ENCODE results near the gene TUT7.

Gene TUT7

DNA sequence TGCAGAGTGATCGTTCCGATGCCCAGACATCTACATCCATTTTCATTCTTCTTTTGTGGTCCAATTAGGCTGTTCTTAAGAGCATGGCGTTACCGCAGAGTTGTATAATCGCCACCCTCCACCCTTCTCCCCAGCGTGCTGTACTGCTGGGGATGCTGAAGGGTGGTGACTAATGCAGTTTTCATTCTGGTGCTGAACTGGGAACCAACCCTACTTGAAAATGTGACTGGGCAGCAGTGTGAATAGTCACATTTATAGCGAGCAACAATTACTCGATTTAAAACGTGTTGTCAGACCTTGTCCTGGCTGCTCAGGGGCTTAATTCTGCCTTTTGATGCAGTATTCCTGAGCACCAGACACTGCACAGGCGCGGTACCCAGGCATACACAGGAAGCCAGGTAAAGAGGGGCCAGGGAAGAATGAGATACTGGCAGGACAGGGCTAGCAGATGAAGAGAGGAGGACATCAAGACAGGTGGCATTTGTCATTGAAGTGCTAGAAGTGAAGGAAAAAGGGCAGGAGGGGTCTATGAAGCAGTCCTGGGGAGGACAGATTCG, 71.2 kb downstream of the TUT7 start:
- Histone ChIP-seq H3K36me3 (ENCODE audit: control insufficient read depth, insufficient read depth, low read length) (no peaks in the 10 kb centered on the region), H3K4me3 (replicated peaks; ENCODE audit: low read depth, low read length) (peak overlapping the region; percentile 89), H3K27me3 (replicated peaks; ENCODE audit: control insufficient read depth, insufficient read depth, low read length) (no peaks in the 10 kb centered on the region)
- no peak for DNase-seq (ENCODE audit: extremely low read depth, insufficient read length)
- TF ChIP-seq, protein P1, sequence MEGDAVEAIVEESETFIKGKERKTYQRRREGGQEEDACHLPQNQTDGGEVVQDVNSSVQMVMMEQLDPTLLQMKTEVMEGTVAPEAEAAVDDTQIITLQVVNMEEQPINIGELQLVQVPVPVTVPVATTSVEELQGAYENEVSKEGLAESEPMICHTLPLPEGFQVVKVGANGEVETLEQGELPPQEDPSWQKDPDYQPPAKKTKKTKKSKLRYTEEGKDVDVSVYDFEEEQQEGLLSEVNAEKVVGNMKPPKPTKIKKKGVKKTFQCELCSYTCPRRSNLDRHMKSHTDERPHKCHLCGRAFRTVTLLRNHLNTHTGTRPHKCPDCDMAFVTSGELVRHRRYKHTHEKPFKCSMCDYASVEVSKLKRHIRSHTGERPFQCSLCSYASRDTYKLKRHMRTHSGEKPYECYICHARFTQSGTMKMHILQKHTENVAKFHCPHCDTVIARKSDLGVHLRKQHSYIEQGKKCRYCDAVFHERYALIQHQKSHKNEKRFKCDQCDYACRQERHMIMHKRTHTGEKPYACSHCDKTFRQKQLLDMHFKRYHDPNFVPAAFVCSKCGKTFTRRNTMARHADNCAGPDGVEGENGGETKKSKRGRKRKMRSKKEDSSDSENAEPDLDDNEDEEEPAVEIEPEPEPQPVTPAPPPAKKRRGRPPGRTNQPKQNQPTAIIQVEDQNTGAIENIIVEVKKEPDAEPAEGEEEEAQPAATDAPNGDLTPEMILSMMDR (IDR thresholded peaks at IDR 0.05; ENCODE audit: insufficient read depth, low read length, poor library complexity, severe bottlenecking), result no peak

DNA sequence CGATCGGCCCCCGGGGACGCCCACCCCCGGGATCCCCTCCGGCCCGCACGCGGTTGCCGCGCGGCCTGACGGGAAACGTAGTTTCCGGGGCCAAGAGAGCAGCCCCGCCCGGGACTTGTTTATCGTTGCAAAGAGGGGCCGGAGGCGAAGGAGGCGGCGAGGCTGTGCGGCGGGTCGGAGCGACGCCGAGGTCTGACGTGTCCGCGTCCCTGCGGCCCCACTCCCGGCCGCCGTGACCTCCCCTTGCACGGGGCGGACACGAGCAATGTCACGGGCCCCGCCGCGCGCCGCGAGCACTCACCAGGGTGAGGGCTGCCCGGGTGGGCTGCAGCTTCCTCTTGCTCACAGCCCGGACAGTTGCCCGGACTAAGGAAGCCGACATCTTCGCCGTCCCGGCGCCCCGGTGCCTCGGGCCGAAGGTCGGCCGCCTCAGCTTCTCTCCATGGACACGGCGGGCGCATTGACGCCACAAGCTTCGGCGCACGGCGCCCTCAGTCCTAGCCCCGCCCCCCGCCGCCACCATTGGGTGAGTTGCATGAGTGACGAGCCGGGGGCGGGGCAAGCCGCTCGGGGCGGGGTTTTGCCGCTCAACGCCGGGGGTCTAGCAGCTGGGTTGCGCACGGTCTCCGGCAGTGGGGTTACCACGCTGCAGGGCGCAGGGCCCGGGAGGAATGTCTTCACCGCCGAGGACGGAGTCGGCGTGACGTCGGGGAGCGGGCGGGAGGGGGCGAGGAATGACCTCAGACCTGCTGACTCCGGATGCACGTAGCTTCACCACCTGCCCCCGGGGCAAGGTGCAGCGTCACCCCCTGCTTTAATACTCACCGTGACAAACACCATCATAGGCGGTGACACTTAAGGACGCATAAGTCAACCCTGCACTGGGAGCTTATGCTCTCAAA, 71.9 kb downstream of the TUT7 start, which contains the start of gene ISCA1:
TSS of gene ISCA1 (minus strand) at position 462 of the 902 bp plus-strand sequence. CDS start at position 382, 80 bp downstream.
- TF ChIP-seq, protein P1 (IDR thresholded peaks at IDR 0.05; ENCODE audit: insufficient read depth, low read length, poor library complexity, severe bottlenecking), result no peak
- Histone ChIP-seq H3K4me3 (replicated peaks; ENCODE audit: low read depth, low read length) (peak within 1 kb of the TSS; percentile 89), H3K36me3 (ENCODE audit: control insufficient read depth, insufficient read depth, low read length) (no peaks in the 10 kb centered on the region), H3K27me3 (replicated peaks; ENCODE audit: control insufficient read depth, insufficient read depth, low read length) (no peaks in the 10 kb centered on the region)
- DNase-seq (ENCODE audit: extremely low read depth, insufficient read length), result peak; percentile 95

DNA sequence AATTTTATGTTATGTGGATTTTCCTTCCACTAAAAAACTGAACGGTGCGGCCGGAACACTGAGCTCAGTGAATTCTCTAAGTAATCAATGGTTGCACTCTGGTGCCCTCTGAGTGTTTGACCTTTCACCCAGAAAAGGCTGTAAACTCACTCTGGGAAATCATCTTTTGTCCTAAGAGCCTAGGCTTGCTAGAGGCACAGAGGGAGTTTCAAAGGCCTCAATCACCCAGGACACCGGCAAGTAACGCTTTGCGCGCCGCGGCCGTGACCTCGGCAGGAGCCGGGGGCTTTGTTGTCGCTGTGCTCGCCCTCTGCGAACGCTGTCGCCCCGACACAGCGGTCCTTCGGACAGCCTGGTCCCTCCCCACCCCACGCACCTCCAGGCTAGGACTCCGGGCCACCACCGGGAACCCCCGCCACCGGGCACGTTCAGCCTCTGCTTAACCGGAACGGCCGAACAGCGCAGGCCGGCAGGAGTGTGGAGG, 72.6 kb downstream of the TUT7 start:
- DNase-seq (ENCODE audit: extremely low read depth, insufficient read length), result no peak
- TF ChIP-seq, protein P1 (IDR thresholded peaks at IDR 0.05; ENCODE audit: insufficient read depth, low read length, poor library complexity, severe bottlenecking), result no peak
- Histone ChIP-seq H3K36me3 (ENCODE audit: control insufficient read depth, insufficient read depth, low read length) (no peaks in the 10 kb centered on the region), H3K4me3 (replicated peaks; ENCODE audit: low read depth, low read length) (peak overlapping the region; percentile 89), H3K27me3 (replicated peaks; ENCODE audit: control insufficient read depth, insufficient read depth, low read length) (no peaks in the 10 kb centered on the region)

DNA sequence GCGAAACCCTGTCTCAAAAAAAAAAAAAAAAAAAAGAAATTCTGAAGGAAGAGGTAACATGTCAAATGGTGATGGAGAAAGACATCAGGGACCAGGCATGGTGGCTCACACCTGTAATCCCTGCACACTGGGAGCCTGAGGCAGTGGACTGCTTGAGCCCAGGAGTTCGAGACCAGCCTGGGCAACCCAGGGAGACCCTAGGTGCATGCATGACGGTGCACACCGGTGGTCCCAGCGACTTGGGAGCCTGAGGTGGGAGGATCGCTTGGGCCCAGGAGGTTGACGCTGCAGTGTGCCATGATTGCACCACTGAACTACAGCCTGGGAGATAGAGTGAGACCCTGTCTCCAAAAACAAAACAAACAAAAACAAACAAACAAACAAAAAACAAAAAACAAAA, 73.6 kb downstream of the TUT7 start:
- no peak for DNase-seq (ENCODE audit: extremely low read depth, insufficient read length)
- Histone ChIP-seq H3K27me3 (replicated peaks; ENCODE audit: control insufficient read depth, insufficient read depth, low read length) (no peaks in the 10 kb centered on the region), H3K36me3 (ENCODE audit: control insufficient read depth, insufficient read depth, low read length) (no peaks in the 10 kb centered on the region), H3K4me3 (replicated peaks; ENCODE audit: low read depth, low read length) (no peak overlapping the region)
- TF ChIP-seq, protein P1 (IDR thresholded peaks at IDR 0.05; ENCODE audit: insufficient read depth, low read length, poor library complexity, severe bottlenecking), result no peak

DNA sequence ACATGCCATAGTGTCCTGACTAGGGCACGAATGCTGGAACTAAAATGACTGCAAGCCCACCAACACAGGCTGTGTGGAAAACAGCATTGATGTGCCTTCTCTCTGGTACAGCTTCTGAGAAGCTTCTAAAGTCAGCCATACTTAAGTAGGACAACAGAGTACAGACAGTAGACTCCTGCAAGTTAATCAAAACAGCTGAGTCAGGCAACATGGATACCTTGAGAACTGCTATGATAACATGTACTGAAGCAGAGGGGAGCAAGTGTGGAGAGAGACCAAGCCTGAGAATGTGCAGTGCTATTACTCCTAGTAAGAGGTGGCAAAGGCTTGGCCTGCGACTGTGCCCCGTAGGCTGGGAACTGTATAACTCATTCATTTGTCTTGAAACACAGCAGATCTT, 74.4 kb downstream of the TUT7 start:
- H3K27me3 ChIP-seq (replicated peaks; ENCODE audit: control insufficient read depth, insufficient read depth, low read length), result no peaks in the 10 kb centered on the region
- TF ChIP-seq, protein P1 (IDR thresholded peaks at IDR 0.05; ENCODE audit: insufficient read depth, low read length, poor library complexity, severe bottlenecking), result no peak
- DNase-seq (ENCODE audit: extremely low read depth, insufficient read length), result no peak
- H3K4me3 ChIP-seq (replicated peaks; ENCODE audit: low read depth, low read length), result no peak overlapping the region
- H3K36me3 ChIP-seq (ENCODE audit: control insufficient read depth, insufficient read depth, low read length), result no peaks in the 10 kb centered on the region
